KOPT-K1 (cell line): ENCODE data around the gene IL12B.

Experiments used
- H3K27ac ChIP-seq: fragments of 200-600 bp; sonication (generic); 2 replicates; pipeline ENCODE4 v1.5.1; 2016; ENCODE audit warnings: antibody characterized with exemption, mild to moderate bottlenecking, low read depth, low read length; ENCODE audit not compliant: poor library complexity, severe bottlenecking
- H3K36me3 ChIP-seq: fragments of 200-600 bp; sonication (generic); 2 replicates; pipeline ENCODE4 v1.5.1; 2017; ENCODE audit warnings: antibody characterized with exemption, mild to moderate bottlenecking, low read length, moderate library complexity; ENCODE audit not compliant: insufficient read depth
- H3K9me3 ChIP-seq: fragments of 200-600 bp; sonication (generic); 2 replicates; pipeline ENCODE4 v1.5.1; 2017; ENCODE audit warnings: antibody characterized with exemption, low read length, mild to moderate bottlenecking; ENCODE audit not compliant: insufficient read depth, poor library complexity, severe bottlenecking

IL12B gene

GRCh38 chr5:159341145-159341544, 10.9 kb upstream of the IL12B start:
- H3K9me3 ChIP-seq, result no peaks in the 10 kb centered on the region
- H3K27ac ChIP-seq, result no peak overlapping the region
- no peaks in the 10 kb centered on the region for H3K36me3 ChIP-seq

- Histone ChIP-seq H3K36me3 (no peaks in the 10 kb centered on the region), H3K9me3 (no peaks in the 10 kb centered on the region)
Measured at GRCh38 chr5:159340511-159340910, 10.2 kb upstream of the IL12B start.

GRCh38 chr5:159339460-159339859, 9.2 kb upstream of the IL12B start:
- Histone ChIP-seq H3K9me3 (no peaks in the 10 kb centered on the region), H3K27ac (no peak overlapping the region), H3K36me3 (no peaks in the 10 kb centered on the region)

More at GRCh38 chr5:159340511-159340910, 10.2 kb upstream of the IL12B start:
- no peak overlapping the region for H3K27ac ChIP-seq

- no peak overlapping the region for H3K27ac ChIP-seq
Measured at GRCh38 chr5:159338118-159338517, 7.8 kb upstream of the IL12B start.

GRCh38 chr5:159337016-159337955, 7.0 kb upstream of the IL12B start:
- Histone ChIP-seq H3K36me3 (no peaks in the 10 kb centered on the region), H3K27ac (no peak overlapping the region), H3K9me3 (no peaks in the 10 kb centered on the region)

More at GRCh38 chr5:159338118-159338517, 7.8 kb upstream of the IL12B start:
- H3K36me3 ChIP-seq, result no peaks in the 10 kb centered on the region
- no peaks in the 10 kb centered on the region for H3K9me3 ChIP-seq

- H3K36me3 ChIP-seq, result no peaks in the 10 kb centered on the region
- no peaks in the 10 kb centered on the region for H3K9me3 ChIP-seq
- no peak overlapping the region for H3K27ac ChIP-seq
Measured at GRCh38 chr5:159336586-159336985, 6.3 kb upstream of the IL12B start.

- Histone ChIP-seq H3K9me3 (no peaks in the 10 kb centered on the region), H3K27ac (no peak overlapping the region), H3K36me3 (no peaks in the 10 kb centered on the region)
Measured at GRCh38 chr5:159333545-159333925, 3.2 kb upstream of the IL12B start.

GRCh38 chr5:159332800-159333544, 2.7 kb upstream of the IL12B start:
- no peak overlapping the region for H3K27ac ChIP-seq
- H3K9me3 ChIP-seq, result no peaks in the 10 kb centered on the region
- H3K36me3 ChIP-seq, result no peaks in the 10 kb centered on the region

GRCh38 chr5:159331093-159331973, 1.0 kb upstream of the IL12B start:
- no peaks in the 10 kb centered on the region for H3K36me3 ChIP-seq
- no peaks in the 10 kb centered on the region for H3K9me3 ChIP-seq
- H3K27ac ChIP-seq, result no peak overlapping the region

- H3K36me3 ChIP-seq, result no peaks in the 10 kb centered on the region
- no peak overlapping the region for H3K27ac ChIP-seq
- H3K9me3 ChIP-seq, result no peaks in the 10 kb centered on the region
Measured at GRCh38 chr5:159324986-159325385, 5.3 kb downstream of the IL12B start.

- no peak overlapping the region for H3K27ac ChIP-seq
- H3K36me3 ChIP-seq, result no peaks in the 10 kb centered on the region
- H3K9me3 ChIP-seq, result no peaks in the 10 kb centered on the region
Measured at GRCh38 chr5:159324102-159324755, 6.1 kb downstream of the IL12B start.

- H3K9me3 ChIP-seq, result no peaks in the 10 kb centered on the region
- H3K27ac ChIP-seq, result no peak overlapping the region
- no peaks in the 10 kb centered on the region for H3K36me3 ChIP-seq
Measured at GRCh38 chr5:159322180-159322579, 8.1 kb downstream of the IL12B start.

- H3K36me3 ChIP-seq, result no peaks in the 10 kb centered on the region
- H3K9me3 ChIP-seq, result no peaks in the 10 kb centered on the region
- no peak overlapping the region for H3K27ac ChIP-seq
Measured at GRCh38 chr5:159319832-159320231, 10.5 kb downstream of the IL12B start.

- Histone ChIP-seq H3K27ac (no peak overlapping the region), H3K9me3 (no peaks in the 10 kb centered on the region), H3K36me3 (no peaks in the 10 kb centered on the region)
Measured at GRCh38 chr5:159319363-159319762, 10.9 kb downstream of the IL12B start.
